Tibial nerve (tissue), 4 donors: ENCODE data around the gene PFKFB2. TPM values are rescaled to one million over a fixed set of nuclear protein-coding genes. Genes with fewer than 3 reads are reported as not detected.

Source experiments
- DNase-seq, 2 donors: peaks; one replicate each; pipeline ENCODE4 v3.0.0-alpha.2; 2019; ENCODE audit warnings: low spot score in 2 of 2
- H3K27ac ChIP-seq, 4 donors: fragments of 200-600 bp; sonication (generic) in 3 of 4; one replicate each; pipeline ENCODE4 v1.5.1; 2017 to 2019; ENCODE audit warnings: mild to moderate bottlenecking in 1 of 4
- H3K27me3 ChIP-seq, 2 donors: fragments of 200-600 bp; sonication (generic) in 1 of 2; one replicate each; pipeline versions ENCODE4 v1.5.1 to v1.6.0; 2017 to 2019
- H3K36me3 ChIP-seq, 3 donors: fragments of 200-600 bp; sonication (generic); one replicate each; pipeline ENCODE4 v1.5.1; 2018 to 2019
- H3K4me1 ChIP-seq, 4 donors: fragments of 200-600 bp; sonication (generic) in 3 of 4; one replicate each; pipeline ENCODE4 v1.5.1; 2017 to 2019
- H3K4me3 ChIP-seq, 4 donors: fragments of 200-600 bp; sonication (generic) in 3 of 4; one replicate each; pipeline ENCODE4 v1.5.1; 2017 to 2019; ENCODE audit warnings: mild to moderate bottlenecking in 1 of 4, moderate library complexity in 1 of 4
- H3K9me3 ChIP-seq, 4 donors: fragments of 200-600 bp; sonication (generic) in 3 of 4; one replicate each; pipeline ENCODE4 v1.5.1; 2017 to 2019
- EP300 ChIP-seq, 2 donors: sonication (generic); formaldehyde crosslinking; IDR thresholded peaks; one replicate each; pipeline ENCODE4 v1.6.1; 2017; ENCODE audit warnings: antibody characterized with exemption in 2 of 2, mild to moderate bottlenecking in 1 of 2
- POLR2A ChIP-seq, 2 donors: fragments of 450-650 bp; IDR thresholded peaks; one replicate each; pipeline ENCODE4 v1.6.1; 2017; ENCODE audit warnings: antibody characterized with exemption in 2 of 2, mild to moderate bottlenecking in 2 of 2, moderate library complexity in 2 of 2
- WGBS, 2 donors: methylation state at CpG; one replicate each; pipeline ENCODE4 v1.1.5; 2018; 5-methylcytosine and 5-hydroxymethylcytosine counted together
- total RNA-seq, 4 donors: library from RNA; depleted of rRNA; stranded (reverse); fragments of >200 nt; gene quantifications; one replicate each; pipeline ENCODE4 v1.1.0, GENCODE V29; 2016
- TF ChIP-seq, protein P1 (sequence below), 5 experiments: fragments of 200-600 bp in 3 of 5; fragments of 450-650 bp in 2 of 5; sonication (generic) in 3 of 5; IDR thresholded peaks; one replicate each; pipeline ENCODE4 v1.5.1; 2016 to 2019; ENCODE audit warnings: antibody characterized with exemption in 5 of 5, mild to moderate bottlenecking in 3 of 5, moderate library complexity in 2 of 5

Gene PFKFB2
- total RNA-seq, 4 donors from 2014 or later, result 6.5 to 9.8 (median 8.6) TPM

GRCh38 chr1:207049974-207050391 is 3.1 kb upstream of the PFKFB2 start:
- 0 to 1% methylated on average over 6 of the region's 6 CpGs for WGBS, 2 donors
- H3K4me3 ChIP-seq, result peak overlapping the region; percentile 91 to 99 (median 92)
- peak in 1 of 2 donors; percentile 76 for DNase-seq
- no peaks in the 10 kb centered on the region for H3K9me3 ChIP-seq
- H3K36me3 ChIP-seq, result peaks cover 0 to 27% (median 0%) of the 10 kb centered on the region in 3 donors
- TF ChIP-seq EP300 (IDR thresholded peaks at IDR 0.05), result no peak
- TF ChIP-seq, protein P1, sequence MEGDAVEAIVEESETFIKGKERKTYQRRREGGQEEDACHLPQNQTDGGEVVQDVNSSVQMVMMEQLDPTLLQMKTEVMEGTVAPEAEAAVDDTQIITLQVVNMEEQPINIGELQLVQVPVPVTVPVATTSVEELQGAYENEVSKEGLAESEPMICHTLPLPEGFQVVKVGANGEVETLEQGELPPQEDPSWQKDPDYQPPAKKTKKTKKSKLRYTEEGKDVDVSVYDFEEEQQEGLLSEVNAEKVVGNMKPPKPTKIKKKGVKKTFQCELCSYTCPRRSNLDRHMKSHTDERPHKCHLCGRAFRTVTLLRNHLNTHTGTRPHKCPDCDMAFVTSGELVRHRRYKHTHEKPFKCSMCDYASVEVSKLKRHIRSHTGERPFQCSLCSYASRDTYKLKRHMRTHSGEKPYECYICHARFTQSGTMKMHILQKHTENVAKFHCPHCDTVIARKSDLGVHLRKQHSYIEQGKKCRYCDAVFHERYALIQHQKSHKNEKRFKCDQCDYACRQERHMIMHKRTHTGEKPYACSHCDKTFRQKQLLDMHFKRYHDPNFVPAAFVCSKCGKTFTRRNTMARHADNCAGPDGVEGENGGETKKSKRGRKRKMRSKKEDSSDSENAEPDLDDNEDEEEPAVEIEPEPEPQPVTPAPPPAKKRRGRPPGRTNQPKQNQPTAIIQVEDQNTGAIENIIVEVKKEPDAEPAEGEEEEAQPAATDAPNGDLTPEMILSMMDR (IDR thresholded peaks at IDR 0.05), result peak; percentile 59 to 80 (median 76)
- H3K4me1 ChIP-seq, result peaks cover 0 to 75% (median 19%) of the 10 kb centered on the region in 4 donors
- no peaks in the 10 kb centered on the region for H3K27me3 ChIP-seq
- H3K27ac ChIP-seq, result peak overlapping the region; percentile 88 to 99 (median 92)

DNA sequence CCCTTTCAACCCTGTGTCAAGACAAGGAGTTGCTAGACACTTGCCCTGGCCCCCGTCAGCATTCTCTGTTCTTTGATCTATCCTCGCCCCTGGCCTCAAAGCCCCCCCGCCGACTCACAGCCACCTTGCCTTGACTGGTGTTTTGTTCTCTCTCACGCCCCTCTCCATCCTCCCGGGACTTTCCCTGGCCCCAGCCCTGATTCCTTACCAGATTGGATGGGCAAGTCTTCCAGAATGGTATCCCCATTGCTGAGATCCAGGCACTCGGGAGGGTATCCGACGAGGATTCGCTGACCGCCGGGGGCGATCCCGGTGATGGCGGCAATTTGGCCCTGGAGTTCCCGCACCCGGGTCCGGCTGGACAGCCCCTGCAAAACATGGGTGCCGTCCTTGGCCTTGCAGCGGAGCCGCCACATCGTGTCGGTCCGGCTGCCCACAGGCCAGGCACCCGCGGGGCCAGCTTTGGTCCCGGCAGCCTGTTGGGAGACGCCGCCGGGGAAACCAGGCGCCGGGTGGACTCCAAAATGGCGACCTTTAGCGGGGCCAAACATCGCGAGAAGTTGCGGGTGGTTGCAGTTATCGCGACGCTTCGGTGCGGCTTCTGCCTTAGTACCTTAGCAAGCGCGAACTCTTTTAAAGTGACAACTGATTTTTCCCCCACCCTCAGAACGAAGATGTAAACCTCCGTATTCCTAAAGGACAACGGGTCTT is 2.4 kb upstream of the PFKFB2 start:
- DNase-seq, result peak; percentile 91
- H3K4me1 ChIP-seq, result peaks cover 0 to 68% (median 19%) of the 10 kb centered on the region in 4 donors
- peak overlapping the region; percentile 88 to 99 (median 92) for H3K27ac ChIP-seq
- TF ChIP-seq, protein P1 (IDR thresholded peaks at IDR 0.05), result peak in 1 of 5 experiments; percentile 43
- peak in 1 of 2 donors; percentile 62 for TF ChIP-seq POLR2A (IDR thresholded peaks at IDR 0.05)
- TF ChIP-seq EP300 (IDR thresholded peaks at IDR 0.05), result peak in 1 of 2 donors; percentile 74
- H3K36me3 ChIP-seq, result peaks cover 0 to 28% (median 0%) of the 10 kb centered on the region in 3 donors
- peak overlapping the region; percentile 91 to 99 (median 92) for H3K4me3 ChIP-seq
- WGBS, 2 donors, result 0% methylated on average over 44 to 47 of the region's 47 CpGs
- H3K27me3 ChIP-seq, result no peaks in the 10 kb centered on the region
- no peaks in the 10 kb centered on the region for H3K9me3 ChIP-seq

GRCh38 chr1:207051191-207051943 is 1.7 kb upstream of the PFKFB2 start, which contains the start of gene YOD1:
Gene YOD1, minus strand, starts transcription at chr1:207051208. Its CDS starts 178 bp downstream, at chr1:207051030.
- TF ChIP-seq, protein P1 (IDR thresholded peaks at IDR 0.05), result no peak
- no peak for TF ChIP-seq EP300 (IDR thresholded peaks at IDR 0.05)
- TF ChIP-seq POLR2A (IDR thresholded peaks at IDR 0.05), result no peak
- H3K4me1 ChIP-seq, result peaks cover 0 to 61% (median 19%) of the 10 kb centered on the region in 4 donors
- H3K27ac ChIP-seq, result peak within 1 kb of the TSS; percentile 88 to 99 (median 92)
- no peak for DNase-seq
- H3K27me3 ChIP-seq, result no peaks in the 10 kb centered on the region
- H3K36me3 ChIP-seq, result peaks cover 0 to 31% (median 0%) of the 10 kb centered on the region in 3 donors
- H3K9me3 ChIP-seq, result no peaks in the 10 kb centered on the region
- 44 to 45% methylated on average over 15 of the region's 15 CpGs for WGBS, 2 donors
- H3K4me3 ChIP-seq, result peak within 1 kb of the TSS; percentile 91 to 99 (median 92)

DNA sequence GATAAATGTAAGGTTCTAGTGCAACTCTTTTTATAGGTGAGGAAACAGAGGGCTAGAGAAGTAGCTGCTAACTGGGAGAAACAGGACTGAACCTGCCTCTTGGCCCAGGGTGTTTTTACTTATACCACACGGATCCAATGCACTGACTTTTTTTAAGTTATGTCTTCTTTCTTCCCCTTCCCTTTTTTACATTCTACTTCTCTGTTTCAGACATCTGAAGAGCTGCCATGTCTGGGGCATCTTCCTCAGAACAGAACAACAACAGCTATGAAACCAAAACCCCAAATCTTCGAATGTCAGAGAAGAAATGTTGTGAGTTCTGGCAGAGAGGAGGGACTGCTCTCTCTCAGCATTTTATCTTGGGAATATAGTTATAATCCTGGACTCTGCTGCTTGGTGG is 1.4 kb downstream of the PFKFB2 start:
- Histone ChIP-seq H3K27me3 (no peaks in the 10 kb centered on the region), H3K4me3 (no peak overlapping the region), H3K9me3 (no peaks in the 10 kb centered on the region), H3K36me3 (peaks cover 0 to 3% (median 0%) of the 10 kb centered on the region in 3 donors), H3K27ac (peak overlapping the region in 3 of 4 donors; percentile 91 to 99 (median 92)), H3K4me1 (peaks cover 0 to 30% (median 16%) of the 10 kb centered on the region in 4 donors)
- DNase-seq, result no peak
- WGBS, 2 donors, result 44 to 46% methylated on average over 2 of the region's 2 CpGs
- TF ChIP-seq POLR2A (IDR thresholded peaks at IDR 0.05), result no peak
- no peak for TF ChIP-seq EP300 (IDR thresholded peaks at IDR 0.05)
- TF ChIP-seq, protein P1 (IDR thresholded peaks at IDR 0.05), result no peak
